Mesenchymal stem cell (in vitro differentiated cells and primary cell): ENCODE results near the gene OR8J3. TPM values are rescaled to one million over a fixed set of nuclear protein-coding genes. Genes with fewer than 3 reads are reported as not detected.

Experiments
- DNase-seq: peaks from one replicate; pipeline ENCODE4 v3.0.0-alpha.2; 2013
- H2AFZ ChIP-seq: one replicate; pipeline ENCODE4 v1.6.1; 2013; ENCODE audit warnings: low read depth, mild to moderate bottlenecking, control low read depth, inconsistent platforms, low read length, moderate library complexity
- H2AK5ac ChIP-seq: 2 replicates; pipeline ENCODE4 v1.6.1; 2013; ENCODE audit warnings: low read length, moderate library complexity, mild to moderate bottlenecking, inconsistent platforms; ENCODE audit not compliant: severe bottlenecking
- H2BK120ac ChIP-seq: one replicate; pipeline ENCODE4 v1.6.1; 2013; ENCODE audit warnings: low read depth, mild to moderate bottlenecking, inconsistent platforms, low read length, moderate library complexity
- H2BK12ac ChIP-seq, 2 experiments: one replicate each; pipeline ENCODE4 v1.6.1; 2013; ENCODE audit warnings: inconsistent platforms in 2 of 2, low read length in 2 of 2, mild to moderate bottlenecking in 2 of 2, moderate library complexity in 2 of 2, control low read depth in 1 of 2
- H2BK15ac ChIP-seq: one replicate; pipeline ENCODE4 v1.6.1; 2013; ENCODE audit warnings: mild to moderate bottlenecking, low read depth, inconsistent platforms; ENCODE audit not compliant: poor library complexity, severe bottlenecking
- H2BK5ac ChIP-seq: 2 replicates; pipeline ENCODE4 v1.6.1; 2013; ENCODE audit warnings: low read depth, mild to moderate bottlenecking, low read length, control low read depth, inconsistent platforms; ENCODE audit not compliant: poor library complexity, severe bottlenecking
- H3K14ac ChIP-seq, 2 experiments: one replicate each; pipeline ENCODE4 v1.6.1; 2013; ENCODE audit warnings: inconsistent platforms in 2 of 2, low read length in 2 of 2, control low read depth in 1 of 2, mild to moderate bottlenecking in 1 of 2, moderate library complexity in 1 of 2
- H3K18ac ChIP-seq, 2 experiments: one replicate each; pipeline ENCODE4 v1.6.1; 2013; ENCODE audit warnings: inconsistent platforms in 2 of 2, low read length in 2 of 2, control low read depth in 1 of 2, low read depth in 1 of 2, mild to moderate bottlenecking in 1 of 2
- H3K23ac ChIP-seq, 2 experiments: one replicate each; pipeline ENCODE4 v1.6.1; 2013; ENCODE audit warnings: inconsistent platforms in 2 of 2, low read length in 2 of 2, mild to moderate bottlenecking in 2 of 2, moderate library complexity in 2 of 2, control low read depth in 1 of 2
- H3K27ac ChIP-seq: 2 replicates; pipeline ENCODE4 v1.5.1; 2013; ENCODE audit warnings: mild to moderate bottlenecking, moderate library complexity, low read length, control low read depth, inconsistent platforms; ENCODE audit not compliant: poor library complexity, severe bottlenecking
- H3K27me3 ChIP-seq, 2 experiments: 2 replicates each; pipeline versions ENCODE4 v1.6.1 to v1.7.0; 2013; ENCODE audit warnings: low read length in 2 of 2, mild to moderate bottlenecking in 2 of 2, moderate library complexity in 2 of 2, control low read depth in 1 of 2, inconsistent platforms in 1 of 2; ENCODE audit not compliant: control insufficient read depth in 1 of 2, insufficient read depth in 1 of 2
- H3K36me3 ChIP-seq, 2 experiments: 2 replicates each; pipeline versions ENCODE4 v1.6.1 to v1.7.0; 2013; ENCODE audit warnings: low read length in 2 of 2, control low read depth in 1 of 2, inconsistent platforms in 1 of 2, low read depth in 1 of 2, mild to moderate bottlenecking in 1 of 2; ENCODE audit not compliant: insufficient read depth in 2 of 2, control insufficient read depth in 1 of 2
- H3K4ac ChIP-seq, 2 experiments: one replicate each; pipeline ENCODE4 v1.6.1; 2013; ENCODE audit warnings: inconsistent platforms in 2 of 2, low read length in 2 of 2, mild to moderate bottlenecking in 2 of 2, moderate library complexity in 2 of 2, control low read depth in 1 of 2, low read depth in 1 of 2
- H3K4me1 ChIP-seq: 2 replicates; pipeline ENCODE4 v1.6.1; 2013; ENCODE audit warnings: low read depth, low read length, control low read depth; ENCODE audit not compliant: control insufficient read depth, insufficient read depth
- H3K4me2 ChIP-seq: 2 replicates; pipeline ENCODE4 v1.6.1; 2013; ENCODE audit warnings: low read length, mild to moderate bottlenecking, inconsistent platforms; ENCODE audit not compliant: poor library complexity, severe bottlenecking
- H3K4me3 ChIP-seq, 2 experiments: 2 replicates each; pipeline versions ENCODE4 v1.5.1 to v1.7.0; 2013; ENCODE audit warnings: low read length in 2 of 2, mild to moderate bottlenecking in 2 of 2, control low read depth in 1 of 2, low read depth in 1 of 2; ENCODE audit not compliant: insufficient read depth in 1 of 2
- H3K79me1 ChIP-seq: replicated peaks from 2 replicates; pipeline ENCODE4 v1.6.1; 2013; ENCODE audit warnings: mild to moderate bottlenecking, control low read depth, low read length, inconsistent platforms; ENCODE audit not compliant: poor library complexity, severe bottlenecking
- H3K9ac ChIP-seq: 2 replicates; pipeline ENCODE4 v1.7.0; 2013; ENCODE audit warnings: mild to moderate bottlenecking, low read length, moderate library complexity
- H3K9me3 ChIP-seq: 2 replicates; pipeline ENCODE4 v1.7.0; 2013; ENCODE audit warnings: mild to moderate bottlenecking, low read length; ENCODE audit not compliant: control insufficient read depth
- H4K8ac ChIP-seq: one replicate; pipeline ENCODE4 v1.6.1; 2013; ENCODE audit warnings: inconsistent platforms, mild to moderate bottlenecking, low read length, moderate library complexity
- H4K91ac ChIP-seq: one replicate; pipeline ENCODE4 v1.6.1; 2013; ENCODE audit warnings: mild to moderate bottlenecking, low read length, inconsistent platforms
- WGBS: methylation state at CpG from one replicate; pipeline ENCODE4 v1.1.7; 2013; ENCODE audit warnings: mixed read lengths; 5-methylcytosine and 5-hydroxymethylcytosine counted together
- polyA plus RNA-seq, 2 experiments: library from polyadenylated mRNA; stranded (reverse); fragments of 200-250 nt; gene quantifications; one replicate each; pipeline ENCODE4 v1.2.3, GENCODE V29; 2013

OR8J3 gene
- polyA plus RNA-seq (2013, experiment 1 of 2), result not detected
- polyA plus RNA-seq (2013, experiment 2 of 2), result not detected

DNA sequence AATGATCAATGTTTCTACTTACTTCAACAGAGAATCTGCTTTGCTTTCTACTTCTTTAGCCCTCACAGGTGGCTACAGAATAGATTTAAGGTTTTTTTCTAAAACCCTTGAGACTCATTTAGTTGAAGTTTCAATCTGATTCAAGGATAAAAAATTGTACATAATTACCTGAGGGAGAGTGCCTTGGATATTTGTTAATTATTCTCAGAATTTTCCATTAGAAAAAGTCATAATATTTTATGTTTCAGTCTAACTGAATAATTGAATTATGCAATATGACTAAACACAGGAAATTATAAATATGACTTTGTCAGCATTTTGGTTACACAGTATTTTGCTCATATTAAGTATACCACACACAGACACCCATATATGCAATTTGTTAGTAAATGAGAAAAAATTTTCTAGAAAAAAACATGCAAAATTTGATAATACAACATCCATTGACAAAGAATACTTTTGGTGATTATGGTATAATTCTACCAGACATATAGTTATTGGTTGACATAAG, at the start of gene OR8J3:
Gene OR8J3 (minus strand): TSS at position 51 of the 511 bp plus-strand sequence. CDS start 2,483 bp downstream, outside the sequence.
- Histone ChIP-seq H3K4me1 (no peaks in the 10 kb centered on the region), H3K36me3 (no peaks in the 10 kb centered on the region), H3K9me3 (peaks cover 4% of the 10 kb centered on the region), H2AFZ (no peak within 1 kb of the TSS), H3K9ac (no peak within 1 kb of the TSS), H3K4me3 (no peak within 1 kb of the TSS), H4K8ac (no peak within 1 kb of the TSS), H3K4me2 (no peak within 1 kb of the TSS), H3K79me1 (no peaks in the 10 kb centered on the region), H2BK5ac (no peak within 1 kb of the TSS), H3K27ac (no peak within 1 kb of the TSS), H3K27me3 (no peaks in the 10 kb centered on the region), H2BK15ac (no peak within 1 kb of the TSS), H2BK12ac (no peak within 1 kb of the TSS), H3K23ac (no peak within 1 kb of the TSS), H3K14ac (no peak within 1 kb of the TSS), H4K91ac (no peak within 1 kb of the TSS), H3K18ac (no peak within 1 kb of the TSS), H2AK5ac (no peak within 1 kb of the TSS), H3K4ac (no peak within 1 kb of the TSS), H2BK120ac (no peak within 1 kb of the TSS)
- DNase-seq, result no peak

- no peaks in the 10 kb centered on the region for H3K79me1 ChIP-seq
- no peak overlapping the region for H4K8ac ChIP-seq
- H3K4ac ChIP-seq, result no peak overlapping the region
- no peak overlapping the region for H2AK5ac ChIP-seq
- H3K9ac ChIP-seq, result no peak overlapping the region
- no peaks in the 10 kb centered on the region for H3K36me3 ChIP-seq
- no peak overlapping the region for H3K14ac ChIP-seq
- no peak overlapping the region for H3K27ac ChIP-seq
- H3K27me3 ChIP-seq, result no peaks in the 10 kb centered on the region
- no peak overlapping the region for H2BK120ac ChIP-seq
- peaks cover 39% of the 10 kb centered on the region for H3K9me3 ChIP-seq
- no peak overlapping the region for H3K23ac ChIP-seq
- H2BK5ac ChIP-seq, result no peak overlapping the region
- DNase-seq, result no peak
- no peak overlapping the region for H4K91ac ChIP-seq
- no peak overlapping the region for H2AFZ ChIP-seq
- WGBS, result 71% methylated on average over 1 of the region's 3 CpGs
- H3K4me1 ChIP-seq, result no peaks in the 10 kb centered on the region
- no peak overlapping the region for H3K4me3 ChIP-seq
- H2BK12ac ChIP-seq, result no peak overlapping the region
- H3K4me2 ChIP-seq, result no peak overlapping the region
- no peak overlapping the region for H3K18ac ChIP-seq
- H2BK15ac ChIP-seq, result no peak overlapping the region
These were observed 48.6 kb upstream of the OR8J3 start for GRCh38 chr11:56188602-56189001.

DNA sequence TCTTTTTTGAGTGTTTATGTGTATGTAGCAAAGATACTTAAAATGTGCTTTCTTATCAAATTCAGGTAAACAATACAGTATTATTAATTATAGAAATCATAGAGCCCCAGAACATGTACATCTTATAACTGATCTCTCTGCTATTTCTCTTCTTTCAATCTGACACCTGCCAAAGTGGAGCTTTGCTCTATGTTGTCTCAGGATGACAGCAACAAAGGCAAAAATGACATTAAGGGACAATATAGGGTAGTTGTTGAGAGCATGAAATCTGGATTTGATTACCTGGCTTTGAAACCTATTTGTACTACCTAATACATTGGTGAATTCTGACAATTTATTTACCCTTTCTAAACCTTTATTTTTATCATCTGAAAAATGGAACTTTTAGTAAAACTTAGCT, 43.5 kb upstream of the OR8J3 start:
- Histone ChIP-seq H3K18ac (no peak overlapping the region), H3K4ac (no peak overlapping the region), H3K4me2 (no peak overlapping the region), H3K23ac (no peak overlapping the region), H2AK5ac (no peak overlapping the region), H3K4me3 (no peak overlapping the region), H3K9ac (no peak overlapping the region), H4K91ac (no peak overlapping the region), H2BK5ac (no peak overlapping the region), H3K27me3 (no peaks in the 10 kb centered on the region), H3K36me3 (no peaks in the 10 kb centered on the region), H3K4me1 (no peaks in the 10 kb centered on the region), H3K9me3 (peaks cover 34% of the 10 kb centered on the region), H3K14ac (no peak overlapping the region), H4K8ac (no peak overlapping the region), H2BK15ac (no peak overlapping the region), H2BK12ac (no peak overlapping the region), H2AFZ (no peak overlapping the region), H3K79me1 (no peaks in the 10 kb centered on the region), H2BK120ac (no peak overlapping the region), H3K27ac (no peak overlapping the region)
- no peak for DNase-seq

DNA sequence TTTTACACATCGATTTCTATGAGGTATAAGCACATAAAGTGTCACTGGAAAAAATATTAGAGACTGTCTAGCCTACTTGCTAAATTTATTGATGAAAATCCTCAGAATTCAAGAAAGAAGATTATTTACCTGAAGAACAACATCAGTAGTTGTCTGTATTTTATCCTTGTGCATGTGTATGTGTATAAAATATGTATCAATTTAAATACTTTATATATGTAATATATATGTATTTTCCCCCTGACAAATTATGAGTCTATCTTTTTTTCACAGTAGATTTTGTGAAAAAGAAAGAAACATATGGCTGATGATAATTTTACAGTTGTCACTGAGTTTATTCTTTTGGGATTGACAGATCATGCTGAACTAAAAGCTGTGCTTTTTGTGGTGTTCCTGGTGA, 36.3 kb upstream of the OR8J3 start, which contains the start of gene OR5J2:
Gene OR5J2 (plus strand): TSS at position 301 of the 400 bp plus-strand sequence. CDS start 0 bp downstream, at position 301.
- H4K91ac ChIP-seq, result no peak within 1 kb of the TSS
- no peak within 1 kb of the TSS for H2BK120ac ChIP-seq
- no peaks in the 10 kb centered on the region for H3K27me3 ChIP-seq
- no peaks in the 10 kb centered on the region for H3K4me1 ChIP-seq
- H4K8ac ChIP-seq, result no peak within 1 kb of the TSS
- no peak within 1 kb of the TSS for H3K18ac ChIP-seq
- no peak within 1 kb of the TSS for H3K23ac ChIP-seq
- H2BK15ac ChIP-seq, result no peak within 1 kb of the TSS
- no peak within 1 kb of the TSS for H3K4me2 ChIP-seq
- H2AFZ ChIP-seq, result no peak within 1 kb of the TSS
- no peak within 1 kb of the TSS for H3K4ac ChIP-seq
- no peaks in the 10 kb centered on the region for H3K79me1 ChIP-seq
- no CpG with 5 or more reads among the region's 1 CpG for WGBS
- no peak within 1 kb of the TSS for H3K14ac ChIP-seq
- no peak within 1 kb of the TSS for H2BK5ac ChIP-seq
- no peak for DNase-seq
- H2BK12ac ChIP-seq, result no peak within 1 kb of the TSS
- no peak within 1 kb of the TSS for H2AK5ac ChIP-seq
- H3K27ac ChIP-seq, result no peak within 1 kb of the TSS
- no peak within 1 kb of the TSS for H3K4me3 ChIP-seq
- H3K9me3 ChIP-seq, result peaks cover 29% of the 10 kb centered on the region
- H3K9ac ChIP-seq, result no peak within 1 kb of the TSS
- H3K36me3 ChIP-seq, result no peaks in the 10 kb centered on the region
